ENCODE data around the gene ZBTB3. TPM values are rescaled to one million over a fixed set of nuclear protein-coding genes. Genes with fewer than 3 reads are reported as not detected.

Gene ZBTB3
- total RNA-seq, 1 experiment from 2014 or later: 12.9 TPM

DNA sequence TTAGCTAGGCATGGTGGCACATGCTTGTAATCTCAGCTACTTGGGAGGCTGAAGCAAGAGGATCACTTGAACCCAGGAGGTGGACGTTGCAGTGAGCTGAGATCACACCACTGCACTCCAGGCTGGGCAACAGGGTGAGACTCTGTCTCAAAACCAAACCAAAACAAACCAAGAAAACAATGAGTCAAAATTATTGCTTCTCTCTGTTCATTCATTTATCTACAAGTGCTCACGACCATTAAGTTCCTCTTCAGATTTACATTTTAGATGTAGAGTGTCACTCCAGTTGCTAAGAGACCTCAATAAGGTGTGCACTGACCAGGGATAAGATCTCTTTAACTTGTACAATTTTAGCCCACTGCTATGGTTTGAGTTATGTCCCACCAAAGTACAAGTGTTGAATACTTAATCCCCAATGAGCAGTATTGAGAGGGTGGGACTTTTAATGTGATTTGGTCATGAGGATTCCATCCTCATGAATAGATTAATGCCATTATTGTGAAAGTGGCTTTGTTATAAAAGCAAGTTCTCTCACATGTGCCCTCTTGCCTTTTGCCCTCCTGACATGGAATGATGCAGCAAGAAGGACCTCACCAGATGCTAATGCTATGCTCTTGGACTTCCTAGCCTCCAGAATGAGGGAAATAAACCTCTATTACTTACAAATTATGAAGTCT is 34.5 kb downstream of the ZBTB3 start:
- ATAC-seq: no peak

DNA sequence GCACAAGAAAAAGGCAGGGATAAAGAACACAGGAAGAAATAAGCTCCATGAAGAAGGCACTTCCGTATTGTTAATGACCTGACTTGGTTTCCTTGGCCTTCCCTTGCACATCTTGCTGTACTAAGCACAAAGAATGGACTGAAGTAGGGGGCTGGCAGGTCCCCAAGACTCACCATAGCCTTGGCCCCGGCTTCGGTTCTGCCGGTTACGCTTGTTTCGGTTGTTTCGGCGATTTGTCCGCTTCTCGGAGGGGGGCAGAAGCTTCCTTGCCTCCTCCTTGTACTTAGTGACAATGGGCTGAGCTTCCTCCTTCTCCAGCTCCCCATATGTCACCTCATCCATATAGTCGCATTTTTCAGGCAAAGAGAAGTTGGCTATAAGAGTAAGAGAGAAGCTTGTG is 37.1 kb downstream of the ZBTB3 start:
- BruUV-seq (replicated peaks): no TSS peak
- ChIA-PET POLR2A (no interaction called here), CTCF (no interaction called here)
- H3K36me3 ChIP-seq (ENCODE audit: control insufficient read depth, insufficient read depth, low read length): peaks cover 47% of the 10 kb centered on the region
- no peaks in the 10 kb centered on the region for H3K9me3 ChIP-seq (ENCODE audit: control insufficient read depth, insufficient read depth, low read depth, low read length)
- TF ChIP-seq, protein P1, sequence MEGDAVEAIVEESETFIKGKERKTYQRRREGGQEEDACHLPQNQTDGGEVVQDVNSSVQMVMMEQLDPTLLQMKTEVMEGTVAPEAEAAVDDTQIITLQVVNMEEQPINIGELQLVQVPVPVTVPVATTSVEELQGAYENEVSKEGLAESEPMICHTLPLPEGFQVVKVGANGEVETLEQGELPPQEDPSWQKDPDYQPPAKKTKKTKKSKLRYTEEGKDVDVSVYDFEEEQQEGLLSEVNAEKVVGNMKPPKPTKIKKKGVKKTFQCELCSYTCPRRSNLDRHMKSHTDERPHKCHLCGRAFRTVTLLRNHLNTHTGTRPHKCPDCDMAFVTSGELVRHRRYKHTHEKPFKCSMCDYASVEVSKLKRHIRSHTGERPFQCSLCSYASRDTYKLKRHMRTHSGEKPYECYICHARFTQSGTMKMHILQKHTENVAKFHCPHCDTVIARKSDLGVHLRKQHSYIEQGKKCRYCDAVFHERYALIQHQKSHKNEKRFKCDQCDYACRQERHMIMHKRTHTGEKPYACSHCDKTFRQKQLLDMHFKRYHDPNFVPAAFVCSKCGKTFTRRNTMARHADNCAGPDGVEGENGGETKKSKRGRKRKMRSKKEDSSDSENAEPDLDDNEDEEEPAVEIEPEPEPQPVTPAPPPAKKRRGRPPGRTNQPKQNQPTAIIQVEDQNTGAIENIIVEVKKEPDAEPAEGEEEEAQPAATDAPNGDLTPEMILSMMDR (IDR thresholded peaks at IDR 0.05): no peak
- TF ChIP-seq SIN3A (IDR thresholded peaks at IDR 0.05; ENCODE audit: borderline replicate concordance, insufficient read depth, low read depth, low read length): no peak
- no peak for TF ChIP-seq TCF7L2 (IDR thresholded peaks at IDR 0.05; ENCODE audit: low read depth, low read length)
- no peak for TF ChIP-seq REST (IDR thresholded peaks at IDR 0.05; ENCODE audit: insufficient read depth in 1 of 2, low read depth in 2 of 2, low read length in 1 of 2)
- no peak for TF ChIP-seq POLR2AphosphoS5 (IDR thresholded peaks at IDR 0.05; ENCODE audit: low read depth, low read length)
- no peaks in the 10 kb centered on the region for H3K27me3 ChIP-seq (ENCODE audit: control insufficient read depth, insufficient read depth, low read length)
- no peak overlapping the region for H3K4me3 ChIP-seq (ENCODE audit: low read depth in 2 of 2, low read length in 2 of 2)
- intact Hi-C loops (cut with micrococcal nuclease; ENCODE audit: unreplicated experiment): no loop called here
- no peak for ATAC-seq
- DNase-seq (ENCODE audit: low read depth, low spot score): no peak
- no peak overlapping the region for H3K27ac ChIP-seq (ENCODE audit: low read length)
- peaks cover 4% of the 10 kb centered on the region; the same call in 1 of the 2 replicates for H3K4me1 ChIP-seq (ENCODE audit: control insufficient read depth, insufficient read depth, low read length)
- in situ Hi-C loops (cut with HindIII; ENCODE audit: low pct_unique_long_range_greater_than_20kb, low sequenced_read_pairs): no loop called here

More for the DNA sequence above, 34.5 kb downstream of the ZBTB3 start:
- ChIA-PET CTCF (no interaction called here), POLR2A (no interaction called here)
- in situ Hi-C loops (cut with HindIII; ENCODE audit: low pct_unique_long_range_greater_than_20kb, low sequenced_read_pairs) (no loop called here), intact Hi-C loops (cut with micrococcal nuclease; ENCODE audit: unreplicated experiment) (no loop called here)
- TF ChIP-seq TCF7L2 (IDR thresholded peaks at IDR 0.05; ENCODE audit: low read depth, low read length) (no peak), SIN3A (IDR thresholded peaks at IDR 0.05; ENCODE audit: borderline replicate concordance, insufficient read depth, low read depth, low read length) (no peak), REST (IDR thresholded peaks at IDR 0.05; ENCODE audit: insufficient read depth in 1 of 2, low read depth in 2 of 2, low read length in 1 of 2) (no peak), POLR2AphosphoS5 (IDR thresholded peaks at IDR 0.05; ENCODE audit: low read depth, low read length) (no peak)
- TF ChIP-seq, protein P1 (IDR thresholded peaks at IDR 0.05): no peak
- Histone ChIP-seq H3K9me3 (ENCODE audit: control insufficient read depth, insufficient read depth, low read depth, low read length) (no peaks in the 10 kb centered on the region), H3K4me3 (ENCODE audit: low read depth in 2 of 2, low read length in 2 of 2) (no peak overlapping the region), H3K27me3 (ENCODE audit: control insufficient read depth, insufficient read depth, low read length) (no peaks in the 10 kb centered on the region), H3K36me3 (ENCODE audit: control insufficient read depth, insufficient read depth, low read length) (peaks cover 61% of the 10 kb centered on the region), H3K4me1 (ENCODE audit: control insufficient read depth, insufficient read depth, low read length) (peaks cover 4% of the 10 kb centered on the region), H3K27ac (ENCODE audit: low read length) (no peak overlapping the region)
- DNase-seq (ENCODE audit: low read depth, low spot score): no peak
- BruUV-seq (replicated peaks): no TSS peak
